Cardiac fibroblast (primary cell): ENCODE measurements around the gene STX17.
"Not testable (repeated sequence)": the region's sequence is repeated elsewhere in the genome, so short reads cannot be mapped to it uniquely, and the experiment has no call there.

Experiments
- DNase-seq, 2 donors: peaks; one replicate each; pipeline versions ENCODE4 v3.0.0 to v3.0.0-alpha.2; 2010; ENCODE audit warnings: low read depth in 2 of 2
- H3K4me3 ChIP-seq, 2 donors: replicated peaks in 1 of 2; 1 replicate in 1 of 2; 2 replicates in 1 of 2; pipeline ENCODE4 v1.5.1; 2011; ENCODE audit warnings: low read depth in 2 of 2, low read length in 2 of 2, mild to moderate bottlenecking in 2 of 2, moderate library complexity in 1 of 2
- CTCF ChIP-seq: IDR thresholded peaks from one replicate; pipeline ENCODE4 v1.5.1; 2011; ENCODE audit warnings: low read depth, mild to moderate bottlenecking, low read length, inconsistent platforms

STX17 gene

DNA sequence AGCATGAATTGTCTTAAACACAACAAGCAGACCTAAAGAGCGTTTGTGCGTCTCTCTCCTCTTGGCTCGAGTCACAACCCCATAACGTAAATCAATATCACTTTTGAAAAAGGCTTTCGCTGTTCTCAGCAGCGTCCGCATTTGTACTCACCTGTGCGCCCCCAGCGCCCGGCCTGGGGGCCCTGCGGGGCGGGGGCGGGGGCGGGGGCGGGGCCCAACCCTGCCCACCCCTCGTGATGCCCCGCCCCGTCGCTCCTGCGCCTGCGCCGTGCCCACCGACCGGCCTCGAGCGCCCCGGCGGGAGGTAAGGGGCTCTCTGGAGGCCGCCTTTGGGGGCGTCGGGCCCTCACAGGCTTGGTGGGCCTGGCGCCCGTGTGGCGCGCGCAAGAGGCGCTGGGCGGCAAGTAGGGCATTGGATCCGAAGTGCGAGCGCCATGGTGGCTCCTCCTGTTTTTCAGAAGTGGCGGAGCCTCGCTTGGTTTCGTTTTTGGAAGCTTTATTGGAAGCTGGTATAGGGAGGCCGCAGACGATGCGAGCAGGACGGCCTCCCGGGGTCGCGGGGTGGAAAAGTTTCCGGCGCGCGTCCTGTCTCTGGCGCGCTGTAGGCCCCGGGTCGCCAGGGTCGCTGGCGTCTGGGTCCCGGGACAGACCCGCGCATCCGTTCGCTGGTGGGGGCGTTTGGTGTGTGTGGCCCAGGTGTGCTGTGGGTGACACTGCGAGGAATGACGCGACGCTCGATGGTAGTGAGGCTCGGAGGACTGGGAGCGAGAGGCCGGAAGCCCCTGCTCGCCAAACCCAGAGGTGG, at the start of gene STX17:
STX17 (plus strand) TSS at position 252 of the 805 bp plus-strand sequence. CDS start 8,586 bp downstream, outside the sequence.
- no peak for TF ChIP-seq CTCF
- peak within 1 kb of the TSS; percentile 74 to 82 for H3K4me3 ChIP-seq
- peak; percentile 78 for DNase-seq

GRCh38 chr9:99857576-99857975, 48.9 kb upstream of the STX17 start:
- not testable (repeated sequence) for DNase-seq, H3K4me3 ChIP-seq

DNA sequence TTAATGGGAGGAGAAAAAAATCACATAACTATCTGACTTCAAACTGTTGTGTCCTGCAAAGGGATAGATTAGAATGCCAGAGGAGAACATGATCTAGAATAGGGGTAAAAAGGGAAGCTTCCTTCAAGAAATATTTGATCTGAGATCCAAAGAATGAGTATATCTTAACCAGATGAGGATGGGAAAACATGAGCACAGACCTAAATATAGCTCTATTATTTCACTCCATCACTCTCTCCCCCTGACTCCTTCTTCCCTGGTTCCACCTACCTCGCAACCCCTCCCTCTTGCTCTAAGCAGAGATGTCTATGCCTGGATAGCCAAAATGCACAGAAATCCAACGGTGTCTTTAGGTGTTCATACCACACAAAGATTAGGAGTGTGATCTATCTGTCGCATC, 48.4 kb upstream of the STX17 start:
- no peak overlapping the region for H3K4me3 ChIP-seq
- no peak for TF ChIP-seq CTCF
- DNase-seq: no peak

GRCh38 chr9:99859243-99859980, 47.0 kb upstream of the STX17 start:
- TF ChIP-seq CTCF: no peak
- DNase-seq: peak; percentile 30 to 74
- H3K4me3 ChIP-seq: no peak overlapping the region

DNA sequence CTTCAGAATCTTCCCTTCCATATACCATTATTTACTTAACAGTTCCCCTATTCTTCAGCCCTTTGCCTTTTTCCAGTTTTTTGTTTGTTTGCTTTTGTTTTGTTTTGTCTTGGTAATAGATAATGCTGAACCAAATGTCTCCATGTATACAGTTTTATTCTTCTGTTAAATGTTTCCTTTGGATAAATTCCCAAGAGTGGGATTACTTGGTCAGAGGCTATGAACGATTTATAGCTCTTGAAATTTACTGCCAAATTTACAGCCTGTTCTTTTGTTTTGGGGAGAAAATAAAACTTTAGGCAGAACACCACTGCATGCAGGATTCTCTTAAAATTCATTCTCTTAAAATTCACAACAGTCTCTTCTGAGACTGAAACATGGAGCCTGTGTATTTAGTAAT, 46.2 kb upstream of the STX17 start:
- no peak for TF ChIP-seq CTCF
- DNase-seq: no peak
- H3K4me3 ChIP-seq: no peak overlapping the region

DNA sequence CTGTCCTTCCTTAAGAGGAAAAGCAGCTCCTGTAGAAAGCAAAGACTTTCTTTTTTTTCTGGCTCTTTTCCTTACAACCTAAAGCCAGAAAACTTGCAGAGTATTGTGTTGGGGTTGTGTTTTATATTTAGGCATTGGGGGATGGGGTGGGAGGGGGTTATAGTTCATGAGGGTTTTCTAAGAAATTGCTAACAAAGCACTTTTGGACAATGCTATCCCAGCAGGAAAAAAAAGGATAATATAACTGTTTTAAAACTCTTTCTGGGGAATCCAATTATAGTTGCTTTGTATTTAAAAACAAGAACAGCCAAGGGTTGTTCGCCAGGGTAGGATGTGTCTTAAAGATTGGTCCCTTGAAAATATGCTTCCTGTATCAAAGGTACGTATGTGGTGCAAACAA, 42.5 kb upstream of the STX17 start:
- no peak overlapping the region for H3K4me3 ChIP-seq
- TF ChIP-seq CTCF: no peak
- DNase-seq: no peak

DNA sequence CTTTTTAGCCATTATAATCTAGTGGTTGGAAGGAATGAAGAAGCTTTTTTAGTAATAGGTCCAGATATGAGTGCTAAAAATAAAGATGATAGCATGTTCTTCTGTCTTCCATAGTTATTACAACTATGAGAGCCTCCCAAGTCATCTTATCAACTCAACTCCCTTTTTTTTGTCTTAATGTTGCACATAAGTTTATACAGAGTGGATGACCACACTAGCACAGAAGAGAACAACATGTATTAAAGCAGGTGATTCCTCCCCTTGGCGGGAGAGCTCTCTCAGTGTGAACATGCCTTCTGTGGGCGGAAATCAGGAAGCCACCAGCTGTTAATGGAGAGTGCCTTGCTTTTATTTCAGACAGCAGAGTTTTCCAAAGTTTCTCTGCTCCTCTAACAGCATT, 40.1 kb upstream of the STX17 start:
- no peak for DNase-seq
- TF ChIP-seq CTCF: no peak
- H3K4me3 ChIP-seq: no peak overlapping the region
